Activated naive CD8-positive, alpha-beta T cell treated with anti-CD3 and anti-CD28 coated beads for 36 hours (primary cell): Measurements from ENCODE around the gene KIAA1671. TPM values are rescaled to one million over a fixed set of nuclear protein-coding genes. Genes with fewer than 3 reads are reported as not detected.

Experiments
- DNase-seq: peaks from one replicate; pipeline ENCODE4 v3.0.0; 2021
- H3K27ac Mint-ChIP-seq: one replicate; pipeline ENCODE4 v1.8.0; 2022; ENCODE audit warnings: mild to moderate bottlenecking, moderate library complexity, mixed read lengths
- H3K27me3 Mint-ChIP-seq: one replicate; pipeline ENCODE4 v1.8.0; 2022; ENCODE audit warnings: mild to moderate bottlenecking, mixed read lengths
- H3K36me3 Mint-ChIP-seq: one replicate; pipeline ENCODE4 v1.8.0; 2021; ENCODE audit warnings: mild to moderate bottlenecking, mixed read lengths
- H3K4me1 Mint-ChIP-seq: one replicate; pipeline ENCODE4 v1.8.0; 2021; ENCODE audit warnings: mixed read lengths
- H3K4me3 Mint-ChIP-seq: one replicate; pipeline ENCODE4 v1.8.0; 2022; ENCODE audit warnings: mild to moderate bottlenecking, moderate library complexity, mixed read lengths
- H3K9me3 Mint-ChIP-seq: one replicate; pipeline ENCODE4 v1.8.0; 2022; ENCODE audit warnings: mixed read lengths
- total RNA-seq, 2 experiments: library from RNA; stranded (reverse); gene quantifications; one replicate each; pipeline ENCODE4 v1.2.3, GENCODE V29; 2021

KIAA1671 gene
- total RNA-seq, 2 experiments from 2014 or later, result 11.0 to 11.3 TPM

GRCh38 chr22:25027043-25027906 lies 74.8 kb downstream of the KIAA1671 start:
- H3K27ac Mint-ChIP-seq, result no peak overlapping the region
- peaks cover 3% of the 10 kb centered on the region for H3K4me1 Mint-ChIP-seq
- no peak overlapping the region for H3K4me3 Mint-ChIP-seq
- H3K36me3 Mint-ChIP-seq, result no peaks in the 10 kb centered on the region
- no peaks in the 10 kb centered on the region for H3K27me3 Mint-ChIP-seq
- no peak for DNase-seq
- no peaks in the 10 kb centered on the region for H3K9me3 Mint-ChIP-seq

GRCh38 chr22:25027959-25028840 lies 75.7 kb downstream of the KIAA1671 start:
- Mint-ChIP-seq H3K4me3 (no peak overlapping the region), H3K27ac (no peak overlapping the region), H3K27me3 (no peaks in the 10 kb centered on the region), H3K4me1 (peaks cover 3% of the 10 kb centered on the region), H3K9me3 (no peaks in the 10 kb centered on the region), H3K36me3 (no peaks in the 10 kb centered on the region)
- DNase-seq, result no peak

GRCh38 chr22:25028841-25029141 lies 76.3 kb downstream of the KIAA1671 start:
- H3K27ac Mint-ChIP-seq, result no peak overlapping the region
- no peaks in the 10 kb centered on the region for H3K36me3 Mint-ChIP-seq
- no peak overlapping the region for H3K4me3 Mint-ChIP-seq
- H3K27me3 Mint-ChIP-seq, result no peaks in the 10 kb centered on the region
- peaks cover 3% of the 10 kb centered on the region for H3K4me1 Mint-ChIP-seq
- H3K9me3 Mint-ChIP-seq, result no peaks in the 10 kb centered on the region
- DNase-seq, result no peak

- Mint-ChIP-seq H3K27me3 (no peaks in the 10 kb centered on the region), H3K4me3 (no peak overlapping the region), H3K9me3 (no peaks in the 10 kb centered on the region), H3K36me3 (no peaks in the 10 kb centered on the region), H3K27ac (no peak overlapping the region), H3K4me1 (peaks cover 3% of the 10 kb centered on the region)
- DNase-seq, result no peak
These were observed 76.7 kb downstream of the KIAA1671 start for GRCh38 chr22:25029181-25029580.

- H3K36me3 Mint-ChIP-seq, result no peaks in the 10 kb centered on the region
- no peaks in the 10 kb centered on the region for H3K9me3 Mint-ChIP-seq
- no peak for DNase-seq
- H3K27ac Mint-ChIP-seq, result no peak overlapping the region
- no peaks in the 10 kb centered on the region for H3K27me3 Mint-ChIP-seq
- H3K4me3 Mint-ChIP-seq, result no peak overlapping the region
- peaks cover 3% of the 10 kb centered on the region for H3K4me1 Mint-ChIP-seq
These were observed 78.1 kb downstream of the KIAA1671 start for GRCh38 chr22:25030636-25031035.

- H3K4me1 Mint-ChIP-seq, result no peaks in the 10 kb centered on the region
- no peaks in the 10 kb centered on the region for H3K36me3 Mint-ChIP-seq
- no peak overlapping the region for H3K4me3 Mint-ChIP-seq
- no peaks in the 10 kb centered on the region for H3K9me3 Mint-ChIP-seq
- H3K27me3 Mint-ChIP-seq, result no peaks in the 10 kb centered on the region
- DNase-seq, result no peak
- no peak overlapping the region for H3K27ac Mint-ChIP-seq
These were observed 79.5 kb downstream of the KIAA1671 start for GRCh38 chr22:25032066-25032465.

GRCh38 chr22:25035715-25036114 lies 83.2 kb downstream of the KIAA1671 start:
- Mint-ChIP-seq H3K27me3 (no peaks in the 10 kb centered on the region), H3K27ac (no peak overlapping the region), H3K4me1 (no peaks in the 10 kb centered on the region), H3K36me3 (no peaks in the 10 kb centered on the region), H3K9me3 (no peaks in the 10 kb centered on the region), H3K4me3 (no peak overlapping the region)
- no peak for DNase-seq

- H3K36me3 Mint-ChIP-seq, result no peaks in the 10 kb centered on the region
- H3K4me1 Mint-ChIP-seq, result no peaks in the 10 kb centered on the region
- H3K27ac Mint-ChIP-seq, result no peak overlapping the region
- H3K9me3 Mint-ChIP-seq, result no peaks in the 10 kb centered on the region
- DNase-seq, result no peak
- H3K27me3 Mint-ChIP-seq, result peaks cover 3% of the 10 kb centered on the region
- no peak overlapping the region for H3K4me3 Mint-ChIP-seq
These were observed 85.7 kb downstream of the KIAA1671 start for GRCh38 chr22:25038239-25038638.

- H3K27ac Mint-ChIP-seq, result no peak overlapping the region
- no peaks in the 10 kb centered on the region for H3K9me3 Mint-ChIP-seq
- H3K4me3 Mint-ChIP-seq, result no peak overlapping the region
- H3K4me1 Mint-ChIP-seq, result no peaks in the 10 kb centered on the region
- no peak for DNase-seq
- H3K27me3 Mint-ChIP-seq, result peaks cover 3% of the 10 kb centered on the region
- no peaks in the 10 kb centered on the region for H3K36me3 Mint-ChIP-seq
These were observed 86.3 kb downstream of the KIAA1671 start for GRCh38 chr22:25038771-25039170.

GRCh38 chr22:25039255-25039654 lies 86.7 kb downstream of the KIAA1671 start:
- no peak overlapping the region for H3K27ac Mint-ChIP-seq
- no peaks in the 10 kb centered on the region for H3K36me3 Mint-ChIP-seq
- peaks cover 3% of the 10 kb centered on the region for H3K27me3 Mint-ChIP-seq
- no peaks in the 10 kb centered on the region for H3K4me1 Mint-ChIP-seq
- no peak for DNase-seq
- H3K4me3 Mint-ChIP-seq, result no peak overlapping the region
- H3K9me3 Mint-ChIP-seq, result no peaks in the 10 kb centered on the region

GRCh38 chr22:25039754-25040153 lies 87.2 kb downstream of the KIAA1671 start:
- Mint-ChIP-seq H3K27me3 (peaks cover 3% of the 10 kb centered on the region), H3K27ac (no peak overlapping the region), H3K4me3 (no peak overlapping the region), H3K4me1 (no peaks in the 10 kb centered on the region), H3K36me3 (no peaks in the 10 kb centered on the region), H3K9me3 (no peaks in the 10 kb centered on the region)
- no peak for DNase-seq

GRCh38 chr22:25045159-25045558 lies 92.6 kb downstream of the KIAA1671 start:
- H3K27me3 Mint-ChIP-seq, result peaks cover 3% of the 10 kb centered on the region
- no peaks in the 10 kb centered on the region for H3K4me1 Mint-ChIP-seq
- H3K36me3 Mint-ChIP-seq, result no peaks in the 10 kb centered on the region
- H3K9me3 Mint-ChIP-seq, result no peaks in the 10 kb centered on the region
- H3K4me3 Mint-ChIP-seq, result no peak overlapping the region
- no peak for DNase-seq
- no peak overlapping the region for H3K27ac Mint-ChIP-seq

GRCh38 chr22:25048071-25048470 lies 95.6 kb downstream of the KIAA1671 start:
- H3K4me3 Mint-ChIP-seq, result no peak overlapping the region
- peaks cover 2% of the 10 kb centered on the region for H3K36me3 Mint-ChIP-seq
- H3K4me1 Mint-ChIP-seq, result no peaks in the 10 kb centered on the region
- H3K27me3 Mint-ChIP-seq, result no peaks in the 10 kb centered on the region
- H3K9me3 Mint-ChIP-seq, result peaks cover 6% of the 10 kb centered on the region
- DNase-seq, result no peak
- H3K27ac Mint-ChIP-seq, result no peak overlapping the region

GRCh38 chr22:25048659-25049647 lies 96.4 kb downstream of the KIAA1671 start:
- no peaks in the 10 kb centered on the region for H3K27me3 Mint-ChIP-seq
- peaks cover 6% of the 10 kb centered on the region for H3K9me3 Mint-ChIP-seq
- DNase-seq, result peak; percentile 62
- no peak overlapping the region for H3K4me3 Mint-ChIP-seq
- H3K27ac Mint-ChIP-seq, result no peak overlapping the region
- peaks cover 2% of the 10 kb centered on the region for H3K36me3 Mint-ChIP-seq
- no peaks in the 10 kb centered on the region for H3K4me1 Mint-ChIP-seq

GRCh38 chr22:25049770-25050169 lies 97.3 kb downstream of the KIAA1671 start:
- Mint-ChIP-seq H3K27me3 (no peaks in the 10 kb centered on the region), H3K9me3 (peaks cover 6% of the 10 kb centered on the region), H3K4me1 (peaks cover 6% of the 10 kb centered on the region), H3K4me3 (no peak overlapping the region), H3K27ac (no peak overlapping the region), H3K36me3 (peaks cover 2% of the 10 kb centered on the region)
- DNase-seq, result no peak
